ENCODE results near the gene LMTK2.

The LMTK2 gene

DNA sequence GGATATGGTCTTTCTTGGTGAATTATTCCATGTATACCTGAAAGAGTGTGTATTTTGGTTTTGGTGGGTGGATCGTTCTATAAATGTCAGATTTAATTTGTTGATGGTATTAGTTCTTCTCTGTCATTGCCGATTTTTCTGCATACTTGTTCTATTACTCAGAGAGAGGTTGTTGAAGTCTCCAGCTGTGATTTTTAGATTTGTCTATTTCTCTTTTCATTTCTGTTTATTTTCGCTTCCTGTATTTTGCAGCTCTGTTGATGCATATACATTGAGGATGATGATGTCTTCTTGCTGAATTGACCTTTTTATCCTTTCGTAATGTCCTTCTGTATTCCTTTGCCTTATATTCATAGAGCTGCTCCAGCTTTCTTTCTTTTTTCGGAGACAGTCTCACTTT is 92.5 kb downstream of the LMTK2 start:
- H3K4me3 ChIP-seq (ENCODE audit: low read depth, low read length), result no peak overlapping the region
- TF ChIP-seq, protein P1, sequence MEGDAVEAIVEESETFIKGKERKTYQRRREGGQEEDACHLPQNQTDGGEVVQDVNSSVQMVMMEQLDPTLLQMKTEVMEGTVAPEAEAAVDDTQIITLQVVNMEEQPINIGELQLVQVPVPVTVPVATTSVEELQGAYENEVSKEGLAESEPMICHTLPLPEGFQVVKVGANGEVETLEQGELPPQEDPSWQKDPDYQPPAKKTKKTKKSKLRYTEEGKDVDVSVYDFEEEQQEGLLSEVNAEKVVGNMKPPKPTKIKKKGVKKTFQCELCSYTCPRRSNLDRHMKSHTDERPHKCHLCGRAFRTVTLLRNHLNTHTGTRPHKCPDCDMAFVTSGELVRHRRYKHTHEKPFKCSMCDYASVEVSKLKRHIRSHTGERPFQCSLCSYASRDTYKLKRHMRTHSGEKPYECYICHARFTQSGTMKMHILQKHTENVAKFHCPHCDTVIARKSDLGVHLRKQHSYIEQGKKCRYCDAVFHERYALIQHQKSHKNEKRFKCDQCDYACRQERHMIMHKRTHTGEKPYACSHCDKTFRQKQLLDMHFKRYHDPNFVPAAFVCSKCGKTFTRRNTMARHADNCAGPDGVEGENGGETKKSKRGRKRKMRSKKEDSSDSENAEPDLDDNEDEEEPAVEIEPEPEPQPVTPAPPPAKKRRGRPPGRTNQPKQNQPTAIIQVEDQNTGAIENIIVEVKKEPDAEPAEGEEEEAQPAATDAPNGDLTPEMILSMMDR (IDR thresholded peaks at IDR 0.05; ENCODE audit: control insufficient read depth, extremely low read depth, insufficient read depth), result no peak
- DNase-seq (ENCODE audit: low read depth), result no peak

DNA sequence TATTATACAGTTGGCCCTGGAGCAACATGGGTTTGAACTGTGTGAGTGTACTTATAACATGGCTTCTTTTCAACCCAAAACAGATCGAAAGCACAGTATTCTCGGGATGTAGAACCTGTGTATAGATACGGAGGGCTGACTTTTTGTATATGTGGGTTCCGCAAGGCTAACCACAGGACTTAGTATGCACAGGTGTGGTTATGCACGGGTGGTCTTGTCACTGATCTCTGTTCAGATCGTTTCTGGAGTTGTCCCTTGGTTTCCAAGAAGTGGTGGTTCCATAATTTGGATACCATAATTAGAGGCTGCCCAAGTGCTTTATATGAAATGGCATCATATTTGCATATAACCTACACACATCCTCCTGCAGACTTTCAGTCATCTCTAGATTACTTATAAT is 93.7 kb downstream of the LMTK2 start:
- TF ChIP-seq, protein P1 (IDR thresholded peaks at IDR 0.05; ENCODE audit: control insufficient read depth, extremely low read depth, insufficient read depth), result no peak
- no peak for DNase-seq (ENCODE audit: low read depth)
- no peak overlapping the region for H3K4me3 ChIP-seq (ENCODE audit: low read depth, low read length)

DNA sequence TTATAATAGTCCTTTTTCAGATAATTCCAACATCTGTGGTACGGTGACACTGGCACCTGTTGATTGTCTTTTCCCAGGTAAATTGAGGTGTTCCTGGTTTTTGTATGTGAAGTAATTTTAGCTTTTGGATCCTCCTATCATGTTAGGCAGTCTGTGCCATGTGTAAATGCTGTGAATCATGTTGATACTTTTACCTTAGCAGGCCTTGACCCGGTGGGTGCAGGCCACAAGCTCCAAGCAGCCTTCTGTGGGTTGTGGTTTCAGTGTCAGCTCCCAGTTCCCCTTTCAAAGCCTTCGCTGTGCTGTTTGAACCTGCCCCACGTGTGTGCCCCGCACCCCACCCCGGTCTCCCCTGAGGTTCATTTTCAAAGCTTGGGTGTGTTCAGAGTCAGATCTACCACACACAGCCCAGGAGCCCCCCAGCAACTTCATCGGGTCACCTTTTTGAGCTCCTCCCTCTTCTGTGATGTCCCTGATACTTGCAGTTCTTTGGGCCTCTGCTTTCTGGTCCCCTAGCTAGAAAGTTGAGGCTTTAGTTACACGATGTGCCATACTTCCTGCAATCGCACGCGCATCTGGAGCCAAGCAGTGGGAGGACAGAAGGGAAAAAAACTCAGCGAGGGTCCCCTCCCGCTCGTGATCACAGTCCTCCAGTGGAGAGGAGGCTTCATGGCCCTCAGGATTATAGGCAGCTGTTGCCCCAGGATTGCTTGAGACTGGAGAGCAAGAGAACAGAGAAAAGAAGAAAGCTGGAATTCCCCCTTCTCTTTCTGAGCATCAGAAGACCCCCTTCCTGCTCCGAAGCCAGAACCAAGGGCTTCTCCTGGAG is 95.9 kb downstream of the LMTK2 start:
- no peak for DNase-seq (ENCODE audit: low read depth)
- TF ChIP-seq, protein P1 (IDR thresholded peaks at IDR 0.05; ENCODE audit: control insufficient read depth, extremely low read depth, insufficient read depth), result no peak
- no peak overlapping the region for H3K4me3 ChIP-seq (ENCODE audit: low read depth, low read length)

DNA sequence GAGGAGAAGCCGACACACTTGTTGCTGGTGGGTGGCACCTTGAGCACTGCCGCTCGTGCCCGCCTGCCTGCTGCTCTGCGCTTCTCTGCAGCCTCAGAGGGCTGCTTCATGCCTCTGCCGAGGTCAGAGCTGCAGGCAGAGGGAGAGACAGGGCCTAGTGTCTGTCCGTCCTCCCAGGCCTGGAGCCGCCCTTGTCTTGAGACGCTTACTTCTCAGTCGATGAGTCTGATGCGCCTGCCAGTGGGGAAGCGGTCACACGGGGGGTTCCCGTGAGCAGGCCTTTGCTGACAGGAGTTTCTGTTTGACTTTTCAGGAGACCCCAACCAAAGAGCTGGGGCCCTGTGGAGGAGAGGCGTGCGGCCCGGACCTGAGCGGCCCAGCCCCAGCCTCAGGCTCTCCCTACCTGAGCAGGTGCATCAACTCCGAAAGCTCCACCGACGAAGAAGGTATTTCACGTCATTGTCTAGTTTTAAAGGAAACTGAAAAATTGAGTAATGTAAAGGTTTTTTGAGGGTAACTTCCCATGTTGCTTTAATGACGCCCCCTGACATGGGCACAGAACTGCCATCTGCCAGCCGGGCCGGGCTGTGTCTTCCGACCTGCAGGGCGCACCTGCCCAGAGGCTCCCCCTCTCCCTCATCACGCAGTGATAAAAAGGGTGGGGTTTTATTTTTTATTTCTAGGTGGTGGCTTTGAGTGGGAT is 96.8 kb downstream of the LMTK2 start:
- H3K4me3 ChIP-seq (ENCODE audit: low read depth, low read length), result no peak overlapping the region
- TF ChIP-seq, protein P1 (IDR thresholded peaks at IDR 0.05; ENCODE audit: control insufficient read depth, extremely low read depth, insufficient read depth), result no peak
- no peak for DNase-seq (ENCODE audit: low read depth)

DNA sequence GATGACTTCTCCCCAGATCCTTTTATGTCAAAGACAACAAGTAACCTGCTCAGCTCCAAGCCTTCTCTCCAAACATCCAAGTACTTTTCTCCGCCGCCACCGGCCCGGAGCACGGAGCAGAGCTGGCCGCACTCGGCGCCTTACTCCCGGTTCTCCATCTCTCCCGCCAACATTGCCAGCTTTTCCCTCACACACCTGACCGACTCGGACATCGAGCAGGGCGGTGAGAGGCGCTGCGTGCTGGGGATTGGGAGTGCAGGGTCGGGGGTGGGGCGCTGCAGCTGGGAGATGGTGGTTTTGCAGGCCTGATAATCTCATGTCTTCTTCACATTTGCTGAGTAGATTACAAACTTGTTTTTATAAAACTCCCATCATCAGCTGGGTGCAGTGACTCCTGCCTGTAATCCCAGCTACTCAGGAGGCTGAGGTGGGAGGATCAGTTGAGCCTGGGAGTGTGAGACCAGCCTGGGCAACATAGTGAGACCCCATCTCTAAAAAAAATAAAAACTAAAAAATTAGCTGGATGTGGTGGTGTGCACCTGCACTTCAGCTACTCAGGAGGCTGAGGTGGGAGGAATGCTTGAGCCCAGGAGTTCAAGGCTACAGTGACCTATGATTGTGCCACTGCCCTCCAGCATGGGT is 97.4 kb downstream of the LMTK2 start:
- TF ChIP-seq, protein P1 (IDR thresholded peaks at IDR 0.05; ENCODE audit: control insufficient read depth, extremely low read depth, insufficient read depth), result no peak
- no peak for DNase-seq (ENCODE audit: low read depth)
- no peak overlapping the region for H3K4me3 ChIP-seq (ENCODE audit: low read depth, low read length)

DNA sequence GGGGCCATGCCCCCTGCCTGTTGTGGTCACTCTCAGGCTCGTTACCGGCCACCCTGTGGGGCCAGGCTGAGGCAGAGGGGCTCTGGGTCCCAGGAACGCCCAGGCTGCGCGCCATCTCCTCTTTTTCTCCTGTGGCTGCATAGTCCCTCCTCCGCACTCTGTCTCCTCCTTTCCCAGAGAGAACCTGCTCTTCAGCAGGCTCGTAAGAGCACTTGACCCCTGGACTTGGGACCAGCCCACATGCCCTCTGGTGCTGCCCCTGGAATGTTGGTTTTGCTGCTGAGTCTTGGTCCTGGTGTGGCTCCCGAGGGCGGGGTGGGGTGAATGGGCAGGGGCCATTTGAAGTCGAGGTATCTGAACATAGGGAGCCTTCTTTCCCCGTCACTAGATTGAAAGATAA is 98.0 kb downstream of the LMTK2 start:
- TF ChIP-seq, protein P1 (IDR thresholded peaks at IDR 0.05; ENCODE audit: control insufficient read depth, extremely low read depth, insufficient read depth), result no peak
- no peak overlapping the region for H3K4me3 ChIP-seq (ENCODE audit: low read depth, low read length)
- no peak for DNase-seq (ENCODE audit: low read depth)
